ENCODE data around the gene VWA5A.

DNA sequence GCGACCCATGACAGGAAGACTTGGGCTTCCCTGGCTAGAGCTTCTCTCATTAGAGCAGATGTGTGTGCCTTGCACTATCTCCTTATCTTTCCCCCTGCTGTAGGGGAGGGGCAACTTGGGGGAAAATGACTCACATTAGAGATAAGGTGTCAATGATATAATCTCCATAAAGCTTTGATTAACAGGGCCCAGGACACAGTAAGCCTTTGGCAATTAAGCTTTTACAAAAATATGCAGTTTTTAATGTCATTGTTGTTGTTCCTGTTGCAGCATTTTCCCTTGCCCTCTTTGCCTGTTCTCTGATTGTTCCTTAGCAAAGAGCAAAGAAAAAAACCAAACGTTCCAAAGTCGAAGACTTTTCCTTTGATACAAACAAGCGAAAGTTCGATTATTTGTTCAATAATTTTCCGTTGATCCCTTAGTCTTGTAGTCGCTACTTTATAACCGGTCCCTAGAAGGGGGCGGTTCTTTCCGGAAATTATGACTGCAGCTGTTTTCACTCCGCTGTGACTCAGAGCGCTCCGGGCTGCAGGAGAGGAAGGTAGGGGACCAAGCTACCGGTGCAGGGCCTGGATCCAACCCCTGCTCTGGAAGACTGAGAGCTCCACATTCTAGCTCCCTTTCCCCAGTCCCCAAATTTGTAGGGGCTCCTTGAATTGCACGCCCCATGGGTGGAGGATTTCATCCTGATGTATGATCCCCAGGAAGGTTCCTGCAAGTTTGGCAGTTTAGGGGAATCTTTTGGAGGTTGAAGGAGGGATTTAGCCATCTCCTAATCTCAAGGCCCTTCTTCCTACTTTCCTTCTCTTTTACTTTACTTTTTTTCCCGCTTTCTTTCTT, at the start of gene VWA5A:
- TF ChIP-seq EGR1 (IDR thresholded peaks at IDR 0.05) (no peak), YY1 (IDR thresholded peaks at IDR 0.05; ENCODE audit: low read depth) (no peak), EP300 (IDR thresholded peaks at IDR 0.05; ENCODE audit: borderline replicate concordance) (no peak), TAF1 (IDR thresholded peaks at IDR 0.05; ENCODE audit: low read depth) (no peak), TEAD4 (IDR thresholded peaks at IDR 0.05) (no peak), RAD21 (IDR thresholded peaks at IDR 0.05; ENCODE audit: low read depth) (no peak), NFIC (IDR thresholded peaks at IDR 0.05) (no peak)
- TF ChIP-seq, protein P1, sequence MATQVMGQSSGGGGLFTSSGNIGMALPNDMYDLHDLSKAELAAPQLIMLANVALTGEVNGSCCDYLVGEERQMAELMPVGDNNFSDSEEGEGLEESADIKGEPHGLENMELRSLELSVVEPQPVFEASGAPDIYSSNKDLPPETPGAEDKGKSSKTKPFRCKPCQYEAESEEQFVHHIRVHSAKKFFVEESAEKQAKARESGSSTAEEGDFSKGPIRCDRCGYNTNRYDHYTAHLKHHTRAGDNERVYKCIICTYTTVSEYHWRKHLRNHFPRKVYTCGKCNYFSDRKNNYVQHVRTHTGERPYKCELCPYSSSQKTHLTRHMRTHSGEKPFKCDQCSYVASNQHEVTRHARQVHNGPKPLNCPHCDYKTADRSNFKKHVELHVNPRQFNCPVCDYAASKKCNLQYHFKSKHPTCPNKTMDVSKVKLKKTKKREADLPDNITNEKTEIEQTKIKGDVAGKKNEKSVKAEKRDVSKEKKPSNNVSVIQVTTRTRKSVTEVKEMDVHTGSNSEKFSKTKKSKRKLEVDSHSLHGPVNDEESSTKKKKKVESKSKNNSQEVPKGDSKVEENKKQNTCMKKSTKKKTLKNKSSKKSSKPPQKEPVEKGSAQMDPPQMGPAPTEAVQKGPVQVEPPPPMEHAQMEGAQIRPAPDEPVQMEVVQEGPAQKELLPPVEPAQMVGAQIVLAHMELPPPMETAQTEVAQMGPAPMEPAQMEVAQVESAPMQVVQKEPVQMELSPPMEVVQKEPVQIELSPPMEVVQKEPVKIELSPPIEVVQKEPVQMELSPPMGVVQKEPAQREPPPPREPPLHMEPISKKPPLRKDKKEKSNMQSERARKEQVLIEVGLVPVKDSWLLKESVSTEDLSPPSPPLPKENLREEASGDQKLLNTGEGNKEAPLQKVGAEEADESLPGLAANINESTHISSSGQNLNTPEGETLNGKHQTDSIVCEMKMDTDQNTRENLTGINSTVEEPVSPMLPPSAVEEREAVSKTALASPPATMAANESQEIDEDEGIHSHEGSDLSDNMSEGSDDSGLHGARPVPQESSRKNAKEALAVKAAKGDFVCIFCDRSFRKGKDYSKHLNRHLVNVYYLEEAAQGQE (IDR thresholded peaks at IDR 0.05; ENCODE audit: low read depth), result no peak
- TF ChIP-seq, protein P2, sequence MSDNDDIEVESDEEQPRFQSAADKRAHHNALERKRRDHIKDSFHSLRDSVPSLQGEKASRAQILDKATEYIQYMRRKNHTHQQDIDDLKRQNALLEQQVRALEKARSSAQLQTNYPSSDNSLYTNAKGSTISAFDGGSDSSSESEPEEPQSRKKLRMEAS (IDR thresholded peaks at IDR 0.05), result no peak
